HG02759 (cell line): ENCODE data around the gene ASIP.
"Not testable (repeated sequence)": the region's sequence is repeated elsewhere in the genome, so short reads cannot be mapped to it uniquely, and the experiment has no call there.

Experiments used
- ATAC-seq: cut with Tn5 transposase; IDR thresholded peaks from one replicate; pipeline ENCODE4 v1.9.1; 2021; ENCODE audit warnings: mild to moderate bottlenecking, moderate library complexity; ENCODE audit not compliant: unreplicated experiment

Gene ASIP

DNA sequence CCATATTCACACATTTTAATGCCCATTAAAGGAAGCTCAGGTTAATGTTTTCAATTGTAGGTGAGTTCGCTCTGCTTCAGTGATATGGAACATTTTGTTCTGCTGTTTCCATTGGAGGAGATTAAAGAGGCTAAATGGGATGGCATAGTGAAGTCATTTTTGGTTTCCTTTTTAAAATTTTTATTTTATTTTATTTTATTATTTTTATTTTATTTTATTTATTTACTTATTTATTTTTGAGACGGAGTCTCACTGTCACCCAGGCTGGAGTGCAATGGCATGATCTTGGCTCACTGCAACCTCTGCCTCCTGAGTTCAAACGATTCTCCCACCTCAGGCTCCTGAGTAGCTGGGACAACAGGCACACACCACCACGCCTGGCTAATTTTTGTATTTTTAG lies 792 bp downstream of the ASIP start:
- not testable (repeated sequence) for ATAC-seq

DNA sequence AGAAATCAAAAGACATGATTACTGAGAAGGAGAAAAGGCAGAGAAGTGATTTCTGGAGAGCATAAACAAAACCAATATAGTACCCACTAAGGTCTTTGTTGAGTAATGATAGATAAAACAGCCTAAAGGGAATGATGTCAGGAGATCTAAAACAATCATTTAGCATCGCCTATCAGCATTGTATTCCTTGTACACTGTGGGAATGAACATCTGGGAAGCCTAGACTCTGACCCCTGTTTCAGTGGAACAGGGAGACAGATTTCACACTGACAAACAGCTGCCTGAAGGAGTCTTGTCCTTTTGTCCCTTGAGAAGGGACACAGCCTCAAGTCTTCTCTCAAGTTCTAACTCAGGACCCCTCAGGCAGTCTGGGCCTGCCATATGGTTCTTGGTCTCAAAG lies 1.7 kb downstream of the ASIP start:
- ATAC-seq, result no peak

DNA sequence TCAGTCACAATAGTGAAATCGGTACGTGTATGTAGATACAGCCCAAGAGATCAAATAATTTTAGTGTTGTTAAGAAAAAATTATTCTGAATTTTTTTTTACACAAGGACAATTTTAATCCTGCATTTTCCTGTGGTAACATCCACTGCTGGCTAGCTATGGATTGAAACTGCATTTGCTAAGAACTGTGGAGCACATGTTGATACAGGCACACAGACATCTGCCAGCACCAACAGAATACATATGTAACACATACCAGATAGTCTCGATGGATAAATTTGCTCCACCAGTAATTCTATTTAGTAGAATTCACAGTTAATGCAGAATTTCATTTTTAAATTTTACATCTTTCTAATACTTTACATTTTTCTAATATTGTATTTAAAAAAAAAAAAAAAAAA lies 2.2 kb downstream of the ASIP start:
- ATAC-seq, result no peak

DNA sequence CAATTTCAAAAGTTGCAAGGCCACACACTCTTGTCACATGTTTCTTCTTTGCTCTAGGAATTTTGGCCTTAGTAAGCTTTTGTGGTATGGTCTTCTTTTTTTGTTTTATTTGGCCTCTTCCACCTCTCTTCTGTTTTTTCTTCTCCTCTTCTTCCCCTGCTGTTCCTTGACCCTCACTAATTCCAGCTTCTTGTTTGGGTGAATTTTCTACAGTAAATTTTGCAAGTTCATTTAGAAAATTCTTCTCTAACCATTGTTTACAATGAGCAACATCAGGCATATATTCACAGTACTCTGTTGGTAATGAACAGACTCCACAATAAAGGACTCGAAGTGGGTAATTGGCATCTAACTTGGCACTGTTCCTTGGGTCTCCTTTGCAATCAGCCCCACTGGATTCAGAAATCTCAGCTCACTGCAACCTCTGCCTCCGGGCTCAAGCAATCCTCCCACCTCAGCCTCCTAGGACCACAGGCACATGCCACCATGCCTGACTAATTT lies 5.0 kb downstream of the ASIP start:
- ATAC-seq, result no peak

DNA sequence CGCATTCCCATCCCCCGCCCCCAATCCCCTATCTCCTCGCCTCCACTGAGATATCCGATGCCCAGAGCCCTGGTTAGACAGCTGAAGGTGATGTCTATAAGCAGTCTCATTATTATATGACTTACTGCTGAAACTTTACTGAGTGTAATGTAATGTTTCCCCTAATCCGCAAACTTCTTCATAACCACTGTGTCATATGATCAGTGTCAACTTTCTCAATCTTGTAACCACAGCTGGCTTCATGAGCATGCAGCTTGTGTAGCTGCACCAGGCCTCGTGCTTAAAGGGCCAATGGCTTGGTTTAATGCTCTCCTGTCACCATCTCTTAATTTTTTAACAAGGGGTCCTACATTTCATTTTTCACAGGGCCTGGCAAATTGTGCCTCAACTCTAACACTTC lies 8.1 kb downstream of the ASIP start:
- peak; percentile 72 for ATAC-seq

DNA sequence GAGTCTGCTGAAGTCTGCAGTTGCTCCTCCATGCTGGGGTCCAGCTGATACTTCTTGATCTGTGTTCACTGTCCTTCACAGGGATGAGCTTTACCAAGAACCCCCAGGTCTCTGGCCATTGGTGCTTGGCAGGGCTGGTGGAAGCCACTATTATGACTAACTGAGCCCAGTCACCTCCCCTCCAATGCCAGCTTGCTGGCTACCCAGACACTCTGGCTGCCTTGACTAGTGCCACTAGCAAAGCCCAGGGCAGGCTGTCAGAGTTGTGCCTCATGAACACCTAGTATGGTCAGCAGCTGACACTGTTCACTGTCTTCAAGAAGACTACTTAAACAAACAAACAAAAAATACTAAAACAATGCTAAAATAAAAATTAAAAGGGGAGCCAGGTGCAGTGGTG lies 8.8 kb downstream of the ASIP start:
- ATAC-seq, result no peak

DNA sequence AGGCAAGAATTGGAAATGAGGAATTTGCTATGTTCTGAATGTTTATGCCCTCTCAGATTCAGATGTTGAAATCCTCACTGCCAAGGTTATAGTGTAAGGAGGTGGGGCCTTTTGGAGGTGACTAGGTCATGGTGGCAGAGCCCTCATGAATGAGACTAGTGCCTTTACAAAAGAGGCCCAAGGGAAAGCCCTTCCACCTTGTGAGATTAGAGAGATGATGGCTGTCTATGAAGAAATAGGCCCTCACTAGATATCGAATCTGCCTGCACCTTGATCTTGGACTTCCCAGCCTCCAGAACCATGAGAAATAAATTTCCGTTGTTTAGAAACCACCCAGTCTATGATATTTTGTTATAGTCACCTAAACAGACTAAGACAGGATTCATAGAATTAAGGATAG lies 10.4 kb downstream of the ASIP start:
- ATAC-seq, result no peak

DNA sequence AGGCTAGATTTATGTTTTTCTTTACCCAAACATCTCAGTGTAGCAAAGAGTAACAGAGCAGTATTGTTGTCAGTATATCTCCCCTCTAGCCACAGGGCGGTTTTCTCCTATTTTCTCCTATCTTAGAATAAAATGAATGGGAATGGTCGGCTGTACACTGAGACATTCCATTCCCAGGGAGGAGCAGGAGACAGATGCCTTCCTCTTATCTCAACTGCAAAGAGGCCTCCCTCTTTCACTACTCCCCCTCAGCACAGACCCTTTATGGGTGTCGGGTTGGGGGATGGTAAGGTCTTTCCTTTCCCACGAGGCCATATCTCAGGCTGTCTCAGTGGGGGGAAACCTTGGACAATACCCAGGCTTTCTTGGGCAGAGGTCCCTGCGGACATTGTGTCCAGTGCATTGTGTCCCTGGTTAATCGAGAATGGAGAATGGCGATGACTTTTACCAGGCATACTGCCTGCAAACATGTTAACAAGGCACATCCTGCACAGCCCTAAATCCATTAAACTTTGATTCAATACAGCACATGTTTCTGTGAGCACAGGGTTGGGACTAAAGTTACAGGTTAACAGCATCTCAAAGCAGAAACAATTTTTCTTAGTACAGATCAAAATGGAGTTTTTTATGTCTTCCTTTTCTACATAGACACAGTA lies 11.3 kb downstream of the ASIP start:
- not testable (repeated sequence) for ATAC-seq

DNA sequence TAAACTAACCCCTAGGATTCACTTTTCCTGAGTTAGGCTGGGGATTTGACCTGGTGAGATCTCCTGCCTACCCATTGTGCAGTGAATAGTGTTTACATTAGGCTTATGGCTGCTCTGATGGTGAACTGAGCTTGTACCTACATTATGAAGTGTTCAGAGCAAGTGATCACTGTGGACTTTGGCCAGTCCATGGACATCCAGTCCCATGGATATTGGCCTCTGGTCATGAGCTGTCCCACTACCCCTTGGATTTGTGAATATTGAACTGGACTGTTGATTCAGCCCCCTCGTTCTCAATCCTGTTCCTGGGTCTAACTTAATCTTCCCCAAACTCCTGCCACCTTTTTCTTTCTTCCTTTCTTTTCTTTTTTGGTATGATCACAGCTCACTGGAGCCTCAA lies 13.8 kb downstream of the ASIP start:
- ATAC-seq, result no peak

DNA sequence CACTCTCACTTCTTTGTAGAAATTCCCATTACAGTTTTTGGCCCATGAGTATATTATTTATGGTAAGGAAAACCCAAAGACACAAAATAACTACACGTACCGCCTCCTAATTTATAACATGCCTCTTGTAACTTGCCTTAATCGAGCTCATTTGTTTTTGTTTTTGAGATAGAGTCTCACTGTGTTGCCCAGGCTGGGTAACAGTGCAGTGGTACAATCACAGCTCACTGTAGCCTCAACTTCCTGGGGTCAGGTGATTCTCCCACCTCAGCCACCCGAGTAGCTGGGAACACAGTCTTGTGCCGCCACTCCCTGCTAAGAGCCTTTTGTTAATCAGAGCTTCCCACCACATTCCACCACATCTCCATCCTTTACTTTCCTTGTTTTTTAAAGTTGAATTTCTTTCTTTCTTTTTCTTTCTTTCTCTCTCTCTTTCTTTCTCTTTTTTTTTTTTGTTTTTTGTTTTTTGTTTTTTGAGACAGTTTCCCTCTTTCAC lies 15.5 kb downstream of the ASIP start:
- ATAC-seq, result no peak

DNA sequence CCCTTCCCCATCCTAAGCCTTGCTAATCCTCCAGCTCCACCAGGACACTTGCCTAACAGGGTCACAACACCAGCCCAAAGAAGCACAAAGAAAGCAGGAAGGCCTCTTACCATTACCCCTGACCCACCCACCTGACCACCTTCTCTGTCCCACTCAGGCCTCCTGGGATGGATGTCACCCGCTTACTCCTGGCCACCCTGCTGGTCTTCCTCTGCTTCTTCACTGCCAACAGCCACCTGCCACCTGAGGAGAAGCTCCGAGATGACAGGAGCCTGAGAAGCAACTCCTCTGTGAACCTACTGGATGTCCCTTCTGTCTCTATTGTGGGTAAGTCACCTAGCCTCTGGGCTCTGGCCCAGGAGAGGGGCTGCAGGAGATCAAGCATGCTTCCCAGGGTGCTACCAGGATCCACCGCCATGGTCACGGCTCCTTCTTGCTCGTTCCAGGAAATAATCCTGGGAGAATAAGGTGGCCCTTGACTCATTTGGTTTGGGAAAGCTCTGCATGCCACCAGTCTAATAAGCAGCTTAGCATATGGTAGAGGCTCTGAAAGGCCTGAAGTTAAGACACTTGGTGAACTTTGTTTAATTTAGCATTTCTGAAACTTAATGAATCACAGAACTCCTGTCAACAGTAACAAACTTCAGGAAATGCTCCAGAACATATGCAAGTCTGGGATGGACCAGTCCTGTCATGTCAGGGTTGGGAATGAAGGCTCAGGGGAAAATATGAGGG lies 19.2 kb downstream of the ASIP start:
- no peak for ATAC-seq

DNA sequence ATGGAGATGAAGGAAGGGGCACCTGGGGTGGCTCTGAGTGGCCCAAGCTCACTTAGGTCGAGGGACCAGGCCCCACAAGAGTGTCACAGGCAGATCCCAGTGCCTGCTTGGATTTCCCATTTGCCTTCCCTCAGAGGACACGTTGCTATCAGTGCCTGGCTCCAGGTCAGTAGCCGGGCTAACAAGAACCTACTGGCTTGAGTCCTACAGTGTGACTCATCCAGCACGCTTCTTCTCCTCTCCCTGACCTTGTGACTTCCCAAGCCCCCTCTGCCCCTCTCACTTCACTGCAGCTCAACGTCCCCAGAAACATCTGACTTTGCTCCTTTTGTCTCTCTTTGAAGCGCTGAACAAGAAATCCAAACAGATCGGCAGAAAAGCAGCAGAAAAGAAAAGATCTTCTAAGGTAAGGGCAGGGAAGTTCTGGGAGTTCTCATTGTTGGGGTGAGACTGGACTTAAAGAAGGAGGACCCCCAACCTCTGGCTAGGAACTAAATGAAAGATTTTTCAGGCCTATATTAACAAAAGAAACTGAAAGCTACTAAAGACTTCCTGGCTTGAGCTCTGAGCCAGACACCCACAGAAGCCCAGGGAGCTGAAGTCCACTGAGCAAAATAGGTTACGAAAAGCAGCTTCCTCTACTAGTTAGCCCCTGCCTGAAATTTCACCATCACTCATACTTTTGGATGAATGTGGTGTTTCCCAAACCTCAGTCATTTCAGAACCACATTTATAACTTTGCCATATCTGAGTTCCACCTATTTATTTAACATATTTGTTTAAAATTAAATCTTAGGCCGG lies 21.5 kb downstream of the ASIP start:
- no peak for ATAC-seq

DNA sequence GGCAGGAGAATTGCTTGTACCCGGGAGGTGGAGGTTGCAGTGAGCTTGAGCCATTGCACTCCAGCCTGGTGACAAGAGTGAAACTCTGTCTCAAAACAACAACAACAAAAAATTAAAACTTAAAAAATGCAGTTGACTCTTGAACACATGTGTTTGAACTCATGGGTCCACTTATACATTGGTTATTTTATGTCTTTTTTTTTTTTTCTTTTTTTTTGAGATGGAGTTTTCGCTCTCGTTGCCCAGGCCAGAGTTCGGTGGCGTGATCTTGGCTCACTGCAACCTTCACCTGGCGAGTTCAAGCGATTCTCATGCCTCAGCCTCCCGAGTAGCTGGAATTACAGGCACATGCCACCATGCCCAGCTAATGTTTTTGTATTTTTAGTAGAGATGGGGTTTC lies 22.2 kb downstream of the ASIP start:
- not testable (repeated sequence) for ATAC-seq

DNA sequence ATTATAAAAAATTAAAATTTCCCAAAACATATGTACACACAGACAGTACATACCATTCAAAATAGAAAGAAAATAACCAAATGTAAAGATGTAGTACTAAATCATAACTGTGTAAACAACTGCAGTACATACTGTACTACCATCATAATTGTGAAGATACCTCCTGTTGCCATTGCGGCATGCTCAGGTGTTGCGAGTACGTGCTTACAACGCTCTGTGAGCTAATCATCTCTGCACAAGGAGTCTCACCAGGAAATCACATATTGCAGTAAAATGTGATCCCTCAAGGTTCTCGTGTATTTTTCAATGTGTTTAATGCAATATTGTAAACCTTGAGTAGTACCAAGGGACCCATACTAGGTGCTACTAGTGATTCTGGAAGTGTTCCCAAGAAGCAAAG lies 22.9 kb downstream of the ASIP start:
- ATAC-seq, result no peak

DNA sequence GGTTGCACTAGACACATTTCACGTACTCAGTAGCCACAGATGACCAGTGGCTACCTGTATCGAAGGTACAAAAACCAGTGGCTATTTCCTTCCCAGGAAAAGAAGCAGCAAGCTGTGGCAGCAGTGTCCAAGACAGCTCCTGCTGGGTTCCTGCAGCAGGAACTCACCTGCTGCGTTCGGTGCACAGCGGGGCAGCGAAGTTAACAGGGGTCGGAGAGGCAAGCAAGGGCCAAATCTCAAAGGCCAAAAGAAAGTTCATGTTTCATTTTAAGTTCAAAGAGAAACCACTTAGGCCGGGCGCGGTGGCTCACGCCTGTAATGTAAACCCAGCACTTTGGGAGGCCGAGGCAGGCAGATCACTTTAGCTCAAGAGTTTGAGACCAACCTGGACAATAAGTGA lies 26.9 kb downstream of the ASIP start:
- ATAC-seq, result no peak

DNA sequence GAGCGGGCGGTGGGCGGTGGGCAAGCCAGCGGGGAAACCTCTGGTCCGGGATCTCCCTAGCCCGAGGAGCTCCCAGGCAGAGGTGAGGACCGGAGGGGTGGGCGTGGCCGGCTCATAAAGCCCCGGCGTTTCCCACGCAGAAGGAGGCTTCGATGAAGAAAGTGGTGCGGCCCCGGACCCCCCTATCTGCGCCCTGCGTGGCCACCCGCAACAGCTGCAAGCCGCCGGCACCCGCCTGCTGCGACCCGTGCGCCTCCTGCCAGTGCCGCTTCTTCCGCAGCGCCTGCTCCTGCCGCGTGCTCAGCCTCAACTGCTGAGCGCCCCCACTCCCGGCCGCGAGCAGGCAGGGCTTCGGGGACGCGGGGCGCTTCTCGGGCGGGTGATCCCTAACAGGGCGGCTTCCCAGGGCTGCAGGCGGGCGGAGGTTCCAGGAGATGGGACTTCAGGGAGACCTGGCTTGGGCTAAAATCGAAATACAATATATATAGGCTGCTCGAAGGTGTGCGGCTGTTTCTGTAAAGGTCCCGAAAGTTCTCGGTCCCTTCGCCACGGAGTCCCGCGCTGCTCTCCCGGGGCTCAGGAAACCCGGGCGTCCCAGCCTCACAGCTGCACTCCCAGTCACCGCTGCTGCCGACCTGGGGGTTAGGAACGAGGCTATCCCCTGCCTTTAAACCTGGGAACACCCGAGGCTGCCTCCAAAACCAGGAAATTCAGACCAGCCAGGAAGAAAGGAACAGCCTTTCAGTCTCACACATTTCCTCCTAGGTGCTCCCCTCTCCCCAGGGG lies 27.8 kb downstream of the ASIP start:
- no peak for ATAC-seq

DNA sequence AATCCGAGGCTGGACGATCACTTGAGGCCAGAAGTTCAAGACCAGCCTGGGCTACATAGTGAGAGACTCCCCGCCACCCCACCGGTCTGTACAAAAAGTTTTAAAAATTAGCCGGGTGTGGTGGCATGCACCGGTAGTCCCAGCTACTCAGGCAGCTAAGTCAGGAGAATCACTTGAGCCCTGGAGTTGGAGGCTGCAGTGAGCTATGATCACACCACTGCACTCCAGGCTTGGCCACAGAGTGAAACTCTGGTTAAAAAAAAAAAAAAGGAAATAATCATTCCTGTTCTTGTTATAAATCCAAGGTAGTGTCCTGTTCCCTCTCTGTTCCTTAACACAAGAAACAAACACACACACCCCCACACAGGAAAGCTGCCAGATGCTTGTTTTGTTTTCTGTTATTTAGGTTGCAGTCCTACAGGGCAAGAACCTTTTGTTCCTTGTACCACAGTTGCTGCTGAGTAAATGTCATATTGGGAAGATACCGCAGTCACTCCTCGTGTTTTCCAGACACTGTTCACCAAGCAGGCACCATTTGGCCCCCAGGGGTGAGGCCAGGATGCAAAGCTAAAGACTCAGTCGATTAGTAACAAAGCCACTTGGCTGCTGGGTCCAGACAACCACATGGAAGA lies 28.9 kb downstream of the ASIP start:
- ATAC-seq, result no peak

DNA sequence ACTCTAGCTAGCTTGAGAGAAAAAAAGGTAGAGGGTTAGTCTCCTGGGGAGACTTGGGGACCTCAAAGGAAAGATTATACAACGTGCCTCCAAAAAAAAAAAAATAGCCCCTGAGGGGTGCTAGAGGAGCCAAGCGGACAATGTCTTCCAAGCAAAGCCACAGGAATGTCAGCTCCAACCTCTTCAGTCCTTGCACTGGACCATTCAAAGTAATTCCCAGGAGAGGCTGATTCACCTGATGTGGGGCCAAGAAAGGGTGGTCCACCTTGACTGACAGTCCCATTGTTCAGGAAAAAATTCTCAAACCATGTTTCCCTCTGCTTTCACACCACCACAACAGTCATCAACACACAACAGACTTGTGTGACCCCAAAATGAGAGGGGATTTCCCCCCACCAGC lies 30.7 kb downstream of the ASIP start:
- ATAC-seq, result no peak

DNA sequence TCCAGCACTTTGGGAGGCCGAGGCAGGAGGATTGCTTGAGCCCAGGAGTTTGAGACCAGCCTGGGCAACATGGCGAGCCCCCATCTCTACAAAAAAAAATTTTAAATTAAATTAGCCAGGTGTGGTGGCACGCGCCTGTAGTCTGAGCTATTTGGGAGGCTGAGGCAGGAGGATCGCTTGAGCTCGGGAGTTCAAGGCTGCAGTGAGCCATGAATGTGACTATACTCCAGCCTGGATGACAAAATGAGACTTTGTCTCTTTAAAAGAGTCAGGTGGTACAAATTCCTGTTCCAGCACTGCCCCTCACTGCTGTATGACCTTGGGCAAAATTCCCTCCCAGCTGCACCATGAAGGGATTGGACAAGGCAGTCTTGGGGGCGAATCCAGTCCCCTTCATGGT lies 33.5 kb downstream of the ASIP start:
- ATAC-seq, result no peak

DNA sequence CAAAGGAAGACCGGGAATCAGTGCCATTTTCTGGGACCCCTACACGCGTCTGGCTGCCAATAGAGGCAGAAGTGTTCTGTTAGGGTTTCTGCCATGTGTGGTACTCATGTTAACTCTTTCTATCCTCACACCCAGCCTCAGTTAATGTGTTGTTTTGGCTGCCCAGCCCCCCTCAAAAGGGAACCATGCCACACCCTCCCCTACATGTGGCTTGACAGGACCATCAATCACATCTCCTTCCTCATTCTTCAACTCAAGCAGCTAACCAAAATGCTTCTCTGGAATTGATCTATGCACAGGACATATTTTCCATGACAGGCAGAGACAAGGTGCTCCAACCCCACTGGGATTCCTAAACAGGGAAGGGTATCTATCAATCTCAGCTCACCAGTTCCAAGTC lies 40.0 kb downstream of the ASIP start:
- ATAC-seq, result no peak
